Mesendoderm (in vitro differentiated cells): ENCODE measurements around the gene APBB2.

Experiments
- DNase-seq: peaks from one replicate; pipeline ENCODE4 v3.0.0; 2013
- H2AK5ac ChIP-seq: 2 replicates; pipeline ENCODE4 v1.6.1; 2013; ENCODE audit warnings: low read length, inconsistent platforms
- H2BK120ac ChIP-seq: 2 replicates; pipeline ENCODE4 v1.6.1; 2013; ENCODE audit warnings: low read depth, mild to moderate bottlenecking, low read length, moderate library complexity, mixed read lengths
- H2BK15ac ChIP-seq: replicated peaks from 2 replicates; pipeline ENCODE4 v1.6.1; 2013; ENCODE audit warnings: low read depth, mild to moderate bottlenecking, moderate library complexity
- H2BK5ac ChIP-seq: 2 replicates; pipeline ENCODE4 v1.6.1; 2013; ENCODE audit warnings: low read length, inconsistent platforms
- H3K18ac ChIP-seq: 2 replicates; pipeline ENCODE4 v1.6.1; 2013; ENCODE audit warnings: mild to moderate bottlenecking, low read length, mixed read lengths
- H3K23ac ChIP-seq: one replicate; pipeline ENCODE4 v1.6.1; 2013; ENCODE audit warnings: low read length
- H3K27ac ChIP-seq: 2 replicates; pipeline ENCODE4 v1.5.1; 2013; ENCODE audit warnings: low read depth, mild to moderate bottlenecking, inconsistent platforms, low read length, moderate library complexity
- H3K27me3 ChIP-seq: 2 replicates; pipeline ENCODE4 v1.6.1; 2013; ENCODE audit warnings: low read length, control low read depth, mild to moderate bottlenecking, inconsistent platforms; ENCODE audit not compliant: insufficient read depth, poor library complexity
- H3K36me3 ChIP-seq: 2 replicates; pipeline ENCODE4 v1.6.1; 2013; ENCODE audit warnings: low read length, inconsistent platforms; ENCODE audit not compliant: control insufficient read depth, insufficient read depth
- H3K4ac ChIP-seq: one replicate; pipeline ENCODE4 v1.6.1; 2013; ENCODE audit warnings: low read depth, mild to moderate bottlenecking, low read length, moderate library complexity
- H3K4me1 ChIP-seq: 2 replicates; pipeline ENCODE4 v1.6.1; 2013; ENCODE audit warnings: low read depth, low read length, inconsistent platforms; ENCODE audit not compliant: control insufficient read depth
- H3K4me2 ChIP-seq: 2 replicates; pipeline ENCODE4 v1.6.1; 2013; ENCODE audit warnings: low read length
- H3K4me3 ChIP-seq: 2 replicates; pipeline ENCODE4 v1.5.1; 2013; ENCODE audit warnings: mild to moderate bottlenecking, low read length
- H3K56ac ChIP-seq: one replicate; pipeline ENCODE4 v1.6.1; 2013; ENCODE audit warnings: low read length
- H3K79me1 ChIP-seq: 2 replicates; pipeline ENCODE4 v1.6.1; 2013; ENCODE audit warnings: low read length, inconsistent platforms
- H3K79me2 ChIP-seq: 2 replicates; pipeline ENCODE4 v1.6.1; 2013; ENCODE audit warnings: mild to moderate bottlenecking, low read length; ENCODE audit not compliant: control insufficient read depth, insufficient read depth
- H3K9ac ChIP-seq: 2 replicates; pipeline ENCODE4 v1.6.1; 2013; ENCODE audit warnings: low read length, inconsistent platforms
- H4K5ac ChIP-seq: one replicate; pipeline ENCODE4 v1.6.1; 2013; ENCODE audit warnings: low read length
- H4K8ac ChIP-seq: one replicate; pipeline ENCODE4 v1.6.1; 2013; ENCODE audit warnings: low read depth, mild to moderate bottlenecking, control low read depth, low read length, moderate library complexity
- WGBS: extraction: QIAGEN DNeasy Blood & Tissue Kit; methylation state at CpG from one replicate; pipeline ENCODE4 v1.1.7; 2013; ENCODE audit warnings: low lambda C conversion rate, missing lambda C conversion rate; ENCODE audit not compliant: insufficient coverage; ENCODE audit errors: extremely low coverage; 5-methylcytosine and 5-hydroxymethylcytosine counted together

APBB2 gene

DNA sequence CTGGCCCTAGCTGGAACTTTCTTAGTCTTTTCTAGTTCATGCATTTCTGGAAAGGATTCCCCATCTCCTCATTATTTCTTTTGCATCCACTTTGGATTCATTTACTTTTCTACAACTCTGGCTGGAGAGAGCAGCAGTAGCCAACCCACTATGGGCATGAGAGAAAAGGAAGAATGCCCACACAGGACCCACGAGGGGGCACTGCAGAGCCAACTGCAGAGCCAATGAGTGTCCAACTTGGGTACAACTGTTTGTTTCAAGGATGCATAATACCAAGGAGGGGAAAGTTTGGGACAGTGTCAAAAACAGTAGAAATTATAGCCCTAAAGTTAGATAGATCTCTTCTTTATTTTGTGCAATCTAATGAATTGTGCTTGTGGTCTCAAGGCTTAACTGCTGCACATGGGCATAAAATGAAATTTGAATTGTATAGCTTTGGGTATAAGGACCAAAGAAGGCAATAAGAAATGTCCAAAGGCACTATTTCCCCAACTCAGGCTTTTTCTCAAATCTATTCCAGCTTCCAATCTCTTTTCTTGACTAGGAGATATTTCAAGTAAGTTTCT is 233.9 kb downstream of the APBB2 start:
- Histone ChIP-seq H2BK120ac (no peak overlapping the region), H3K4me1 (no peaks in the 10 kb centered on the region), H3K27me3 (no peaks in the 10 kb centered on the region), H3K79me1 (no peaks in the 10 kb centered on the region), H3K18ac (no peak overlapping the region), H4K5ac (no peak overlapping the region), H3K23ac (no peak overlapping the region), H3K27ac (no peak overlapping the region), H3K79me2 (no peaks in the 10 kb centered on the region), H3K56ac (no peak overlapping the region), H3K4me2 (no peak overlapping the region), H3K36me3 (no peaks in the 10 kb centered on the region), H3K9ac (no peak overlapping the region), H2AK5ac (no peak overlapping the region), H4K8ac (no peak overlapping the region), H3K4ac (no peak overlapping the region), H2BK5ac (no peak overlapping the region), H2BK15ac (no peak overlapping the region), H3K4me3 (no peak overlapping the region)
- peak; percentile 42 for DNase-seq
- WGBS, result no CpG with 5 or more reads among the region's 1 CpG

DNA sequence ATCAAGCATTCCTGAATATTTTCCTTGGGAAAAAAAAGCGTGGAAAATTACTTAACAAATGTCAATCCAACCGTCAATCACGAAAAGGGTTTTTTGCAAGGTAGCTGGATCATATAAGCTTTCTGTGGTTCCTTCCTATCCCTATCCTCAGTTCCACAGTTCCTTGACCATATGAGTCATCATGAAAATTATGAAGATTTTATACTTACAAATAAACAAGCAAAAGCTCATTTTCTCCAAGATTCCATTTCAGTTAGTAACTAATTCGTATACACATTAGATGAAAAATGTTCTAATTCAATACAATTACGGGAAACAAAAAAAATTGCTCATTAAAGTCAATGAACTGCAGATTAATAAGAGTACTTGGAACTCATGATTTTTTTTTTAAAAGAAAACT is 235.8 kb downstream of the APBB2 start:
- Histone ChIP-seq H3K4me1 (no peaks in the 10 kb centered on the region), H3K79me2 (no peaks in the 10 kb centered on the region), H3K23ac (no peak overlapping the region), H3K27me3 (no peaks in the 10 kb centered on the region), H3K18ac (no peak overlapping the region), H3K27ac (no peak overlapping the region), H3K4me2 (no peak overlapping the region), H2BK15ac (no peak overlapping the region), H3K4ac (no peak overlapping the region), H2BK5ac (no peak overlapping the region), H3K56ac (no peak overlapping the region), H3K36me3 (no peaks in the 10 kb centered on the region), H3K4me3 (no peak overlapping the region), H4K5ac (no peak overlapping the region), H4K8ac (no peak overlapping the region), H2AK5ac (no peak overlapping the region), H2BK120ac (no peak overlapping the region), H3K9ac (no peak overlapping the region), H3K79me1 (no peaks in the 10 kb centered on the region)
- DNase-seq, result no peak
- no CpG with 5 or more reads among the region's 5 CpGs for whole genome bisulfite sequencing

GRCh38 chr4:40976343-40976742 is 238.0 kb downstream of the APBB2 start:
- no peak overlapping the region for H3K27ac ChIP-seq
- H2BK120ac ChIP-seq, result no peak overlapping the region
- H4K5ac ChIP-seq, result no peak overlapping the region
- H3K9ac ChIP-seq, result no peak overlapping the region
- H3K4ac ChIP-seq, result no peak overlapping the region
- no peak overlapping the region for H2AK5ac ChIP-seq
- H4K8ac ChIP-seq, result no peak overlapping the region
- no peak overlapping the region for H2BK5ac ChIP-seq
- H3K36me3 ChIP-seq, result no peaks in the 10 kb centered on the region
- H3K79me1 ChIP-seq, result no peaks in the 10 kb centered on the region
- no peaks in the 10 kb centered on the region for H3K79me2 ChIP-seq
- H3K56ac ChIP-seq, result no peak overlapping the region
- peak; percentile 63 for DNase-seq
- no peaks in the 10 kb centered on the region for H3K4me1 ChIP-seq
- H3K4me3 ChIP-seq, result no peak overlapping the region
- no peak overlapping the region for H3K23ac ChIP-seq
- H3K18ac ChIP-seq, result no peak overlapping the region
- no peak overlapping the region for H2BK15ac ChIP-seq
- H3K27me3 ChIP-seq, result no peaks in the 10 kb centered on the region
- no peak overlapping the region for H3K4me2 ChIP-seq

GRCh38 chr4:40972722-40973121 is 241.6 kb downstream of the APBB2 start:
- Histone ChIP-seq H3K79me1 (no peaks in the 10 kb centered on the region), H3K27ac (no peak overlapping the region), H3K18ac (no peak overlapping the region), H3K4me3 (no peak overlapping the region), H3K23ac (no peak overlapping the region), H3K27me3 (no peaks in the 10 kb centered on the region), H4K5ac (no peak overlapping the region), H3K56ac (no peak overlapping the region), H3K79me2 (no peaks in the 10 kb centered on the region), H4K8ac (no peak overlapping the region), H3K9ac (no peak overlapping the region), H3K4me2 (no peak overlapping the region), H2BK15ac (no peak overlapping the region), H3K36me3 (no peaks in the 10 kb centered on the region), H2AK5ac (no peak overlapping the region), H2BK5ac (no peak overlapping the region), H3K4ac (no peak overlapping the region), H2BK120ac (no peak overlapping the region), H3K4me1 (no peaks in the 10 kb centered on the region)
- no peak for DNase-seq
- WGBS, result no CpG with 5 or more reads among the region's 1 CpG

DNA sequence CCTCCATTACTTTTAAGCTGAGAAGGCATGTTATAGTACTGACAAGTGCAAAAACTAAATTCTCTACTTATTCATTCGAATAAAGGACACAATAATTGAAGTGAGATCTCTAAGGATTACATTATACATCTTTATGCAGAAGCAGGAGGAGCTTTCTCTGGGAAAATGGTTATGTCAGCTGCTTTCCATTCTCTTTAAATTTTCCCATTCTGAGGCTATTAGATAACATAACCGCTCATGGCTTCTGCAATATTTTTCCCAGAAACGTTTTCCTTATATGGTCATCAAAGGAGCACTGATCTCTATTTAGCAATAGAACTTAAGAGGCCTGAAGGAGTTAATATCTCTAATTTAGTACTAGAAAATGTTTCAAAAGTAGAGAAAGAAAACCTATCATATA is 243.0 kb downstream of the APBB2 start:
- Histone ChIP-seq H3K79me1 (no peaks in the 10 kb centered on the region), H3K56ac (no peak overlapping the region), H3K4me3 (no peak overlapping the region), H3K27ac (no peak overlapping the region), H3K27me3 (no peaks in the 10 kb centered on the region), H3K79me2 (no peaks in the 10 kb centered on the region), H3K4me2 (no peak overlapping the region), H3K18ac (no peak overlapping the region), H3K4ac (no peak overlapping the region), H3K4me1 (no peaks in the 10 kb centered on the region), H3K36me3 (no peaks in the 10 kb centered on the region), H3K23ac (no peak overlapping the region), H4K5ac (no peak overlapping the region), H3K9ac (no peak overlapping the region), H2BK5ac (no peak overlapping the region), H4K8ac (no peak overlapping the region), H2BK120ac (no peak overlapping the region), H2BK15ac (no peak overlapping the region), H2AK5ac (no peak overlapping the region)
- no peak for DNase-seq
- WGBS, result no CpG with 5 or more reads among the region's 3 CpGs

- Histone ChIP-seq H3K27me3 (no peaks in the 10 kb centered on the region), H2AK5ac (no peak overlapping the region), H2BK120ac (no peak overlapping the region), H3K79me1 (no peaks in the 10 kb centered on the region), H3K56ac (no peak overlapping the region), H3K4me1 (no peaks in the 10 kb centered on the region), H3K18ac (no peak overlapping the region), H3K4me3 (no peak overlapping the region), H4K5ac (no peak overlapping the region), H3K79me2 (no peaks in the 10 kb centered on the region), H3K23ac (no peak overlapping the region), H2BK15ac (no peak overlapping the region), H3K27ac (no peak overlapping the region), H3K36me3 (no peaks in the 10 kb centered on the region), H2BK5ac (no peak overlapping the region), H3K4ac (no peak overlapping the region), H4K8ac (no peak overlapping the region), H3K4me2 (no peak overlapping the region), H3K9ac (no peak overlapping the region)
- no peak for DNase-seq
- no CpG with 5 or more reads among the region's 2 CpGs for WGBS
Measured at GRCh38 chr4:40969501-40969900, 244.8 kb downstream of the APBB2 start.
